ENCODE results near the gene IRAK1.
A peak's percentile ranks its signal among the peaks of the same experiment; 100 is the strongest.

Gene IRAK1

GRCh38 chrX:153993978-153994377 is 25.7 kb downstream of the IRAK1 start:
- no peak for DNase-seq

- no peak for DNase-seq
These were observed 26.6 kb downstream of the IRAK1 start for GRCh38 chrX:153993079-153993478.

GRCh38 chrX:153992180-153992579 is 27.5 kb downstream of the IRAK1 start:
- DNase-seq = no peak

- no peak for DNase-seq
These were observed 28.6 kb downstream of the IRAK1 start for GRCh38 chrX:153991013-153991580.

GRCh38 chrX:153989973-153990655 is 29.6 kb downstream of the IRAK1 start:
- no peak for DNase-seq

GRCh38 chrX:153988493-153988892 is 31.2 kb downstream of the IRAK1 start:
- no peak for DNase-seq

GRCh38 chrX:153984351-153985178 is 35.1 kb downstream of the IRAK1 start:
- peak; percentile 65 for DNase-seq

GRCh38 chrX:153983321-153983801 is 36.3 kb downstream of the IRAK1 start:
- no peak for DNase-seq

GRCh38 chrX:153981771-153982533 is 37.8 kb downstream of the IRAK1 start:
- DNase-seq = peak; percentile 92

GRCh38 chrX:153981231-153981630 is 38.5 kb downstream of the IRAK1 start:
- no peak for DNase-seq

GRCh38 chrX:153980394-153980793 is 39.3 kb downstream of the IRAK1 start:
- DNase-seq = peak; percentile 47

GRCh38 chrX:153974726-153975286 is 44.9 kb downstream of the IRAK1 start:
- no peak for DNase-seq

- DNase-seq = peak; percentile 28
These were observed 45.5 kb downstream of the IRAK1 start for GRCh38 chrX:153974003-153974725.

GRCh38 chrX:153973127-153974002 is 46.3 kb downstream of the IRAK1 start:
- no peak for DNase-seq

- DNase-seq = peak; percentile 96
These were observed 47.2 kb downstream of the IRAK1 start, which contains the start of gene TMEM187 for GRCh38 chrX:153972368-153973126. Gene TMEM187, plus strand, starts transcription at chrX:153972754. Its CDS starts 9,309 bp downstream, at chrX:153982063.

- peak; percentile 96 for DNase-seq
These were observed 48.0 kb downstream of the IRAK1 start, which contains the start of gene HCFC1 for GRCh38 chrX:153971450-153972367. Gene HCFC1, minus strand, starts transcription at chrX:153971818. Its CDS starts 978 bp downstream, at chrX:153970840.

GRCh38 chrX:153971124-153971449 is 48.6 kb downstream of the IRAK1 start:
- DNase-seq = peak; percentile 96

GRCh38 chrX:153970357-153971123 is 49.2 kb downstream of the IRAK1 start:
- DNase-seq = peak; percentile 72
